H1 (cell line): ENCODE measurements around the gene CD37. TPM values are rescaled to one million over a fixed set of nuclear protein-coding genes. Genes with fewer than 3 reads are reported as not detected.

Experiments
- CTCF ChIA-PET: fragments of 300-600 bp; sonication (Branson Sonifier 250); formaldehyde crosslinking; loops from one replicate; lab custom pipeline; 2021; ENCODE audit not compliant: partially characterized antibody; lab: Charles Lee
- POLR2A ChIA-PET: fragments of 300-600 bp; sonication (Branson Sonifier 250); formaldehyde crosslinking; loops from one replicate; lab custom pipeline; 2021; ENCODE audit warnings: inconsistent platforms; ENCODE audit not compliant: partially characterized antibody; lab: Charles Lee
- DNase-seq, 2 experiments: peaks; one replicate each; pipeline versions ENCODE4 v3.0.0 to v3.0.0-alpha.2; 2010 to 2022; ENCODE audit warnings: low spot score in 2 of 2, low read depth in 1 of 2, mixed read lengths in 1 of 2
- FAIRE-seq: peaks from 2 replicates; lab custom pipeline; 2011; peaks lifted over from hg19 to GRCh38; lab: Jason Lieb, UNC
- H2AFZ ChIP-seq: 2 replicates; pipeline ENCODE4 v1.8.1; 2012; ENCODE audit warnings: low read length, inconsistent platforms
- H2AK5ac ChIP-seq: 2 replicates; pipeline ENCODE4 v1.6.1; 2013; ENCODE audit warnings: low read depth, low read length
- H2BK120ac ChIP-seq: replicated peaks from 2 replicates; pipeline ENCODE3; 2013; ENCODE audit warnings: low read depth, low read length, inconsistent platforms
- H2BK12ac ChIP-seq: 2 replicates; pipeline ENCODE4 v1.6.1; 2013; ENCODE audit warnings: low read depth, low read length
- H2BK15ac ChIP-seq: 2 replicates; pipeline ENCODE4 v1.6.1; 2013; ENCODE audit warnings: low read length
- H2BK20ac ChIP-seq: 2 replicates; pipeline ENCODE4 v1.6.1; 2013; ENCODE audit warnings: low read length
- H2BK5ac ChIP-seq: 2 replicates; pipeline ENCODE4 v1.6.1; 2013; ENCODE audit warnings: low read depth, low read length
- H3K14ac ChIP-seq: 2 replicates; pipeline ENCODE4 v1.6.1; 2013; ENCODE audit warnings: inconsistent platforms; ENCODE audit not compliant: insufficient read length
- H3K18ac ChIP-seq: 2 replicates; pipeline ENCODE4 v1.6.1; 2013; ENCODE audit warnings: low read length; ENCODE audit errors: extremely low read depth
- H3K23ac ChIP-seq: 2 replicates; pipeline ENCODE4 v1.6.1; 2013; ENCODE audit warnings: inconsistent platforms; ENCODE audit not compliant: insufficient read length
- H3K23me2 ChIP-seq: 2 replicates; pipeline ENCODE4 v1.6.1; 2013; ENCODE audit warnings: low read depth, low read length
- H3K27ac ChIP-seq: 2 replicates; pipeline ENCODE4 v1.6.1; 2011; ENCODE audit warnings: low read depth, low read length, inconsistent platforms
- H3K27me3 ChIP-seq, 4 experiments: replicated peaks in 1 of 4; 1 replicate in 1 of 4; 2 replicates in 3 of 4; pipeline versions ENCODE4 v1.6.1 to v1.8.1; 2011 to 2013; ENCODE audit warnings: low read length in 3 of 4, mild to moderate bottlenecking in 3 of 4, inconsistent platforms in 2 of 4, mixed read lengths in 2 of 4, moderate library complexity in 1 of 4; ENCODE audit not compliant: control insufficient read depth in 3 of 4, insufficient read depth in 3 of 4; ENCODE audit errors: extremely low read depth in 1 of 4
- H3K36me3 ChIP-seq, 4 experiments: 2 replicates each; pipeline versions ENCODE4 v1.6.1 to v1.8.1; 2011 to 2013; ENCODE audit warnings: mild to moderate bottlenecking in 4 of 4, low read length in 3 of 4, moderate library complexity in 2 of 4, control low read depth in 1 of 4, inconsistent platforms in 1 of 4; ENCODE audit not compliant: insufficient read depth in 4 of 4, control insufficient read depth in 2 of 4
- H3K4ac ChIP-seq: replicated peaks from 2 replicates; pipeline ENCODE3; 2013; ENCODE audit warnings: low read length, low read depth, mixed read lengths, inconsistent platforms; ENCODE audit not compliant: insufficient read length
- H3K4me1 ChIP-seq, 4 experiments: replicated peaks in 1 of 4; 1 replicate in 1 of 4; 2 replicates in 3 of 4; pipeline versions ENCODE4 v1.6.1 to v1.8.1; 2011 to 2013; ENCODE audit warnings: low read length in 3 of 4, inconsistent platforms in 2 of 4, mixed read lengths in 1 of 4; ENCODE audit not compliant: insufficient read depth in 4 of 4, control insufficient read depth in 3 of 4
- H3K4me2 ChIP-seq, 2 experiments: 2 replicates each; pipeline versions ENCODE4 v1.6.1 to v1.8.1; 2011 to 2013; ENCODE audit warnings: low read depth in 2 of 2, low read length in 2 of 2, control low read depth in 1 of 2, inconsistent platforms in 1 of 2, mild to moderate bottlenecking in 1 of 2; ENCODE audit not compliant: insufficient read depth in 1 of 2
- H3K4me3 ChIP-seq, 4 experiments: fragments of 200-600, 300-600 bp in 1 of 4; sonication (generic), shearing (Covaris generic), sonication (Bioruptor Twin) in 1 of 4; 2 replicates each; pipeline versions ENCODE4 v1.5.1 to v1.8.1; 2011 to 2016; ENCODE audit warnings: low read length in 4 of 4, low read depth in 3 of 4, control low read depth in 2 of 4, inconsistent platforms in 2 of 4, mild to moderate bottlenecking in 2 of 4, mixed read lengths in 1 of 4, moderate library complexity in 1 of 4; ENCODE audit not compliant: insufficient read depth in 2 of 4; ENCODE audit errors: extremely low read depth in 1 of 4
- H3K56ac ChIP-seq: replicated peaks from 2 replicates; pipeline ENCODE3; 2013; ENCODE audit warnings: low read depth, mild to moderate bottlenecking, mixed read lengths, low read length, inconsistent platforms; ENCODE audit not compliant: insufficient read length
- H3K79me1 ChIP-seq: 2 replicates; pipeline ENCODE4 v1.6.1; 2013; ENCODE audit warnings: low read depth, low read length, control low read depth
- H3K79me2 ChIP-seq, 2 experiments: 2 replicates each; pipeline versions ENCODE4 v1.6.1 to v1.8.1; 2012 to 2013; ENCODE audit warnings: low read length in 2 of 2, mild to moderate bottlenecking in 2 of 2, inconsistent platforms in 1 of 2; ENCODE audit not compliant: insufficient read depth in 2 of 2, control insufficient read depth in 1 of 2
- H3K9ac ChIP-seq, 4 experiments: replicated peaks in 1 of 4; 1 replicate in 1 of 4; 2 replicates in 3 of 4; pipeline versions ENCODE4 v1.6.1 to v1.8.1; 2011 to 2013; ENCODE audit warnings: low read depth in 3 of 4, low read length in 3 of 4, control low read depth in 2 of 4, mild to moderate bottlenecking in 2 of 4, moderate library complexity in 2 of 4, inconsistent platforms in 1 of 4; ENCODE audit errors: extremely low read depth in 1 of 4
- H3K9me3 ChIP-seq, 2 experiments: 2 replicates each; pipeline versions ENCODE4 v1.6.1 to v1.8.1; 2012 to 2013; ENCODE audit warnings: mild to moderate bottlenecking in 2 of 2, moderate library complexity in 2 of 2, control low read depth in 1 of 2, inconsistent platforms in 1 of 2, low read depth in 1 of 2, low read length in 1 of 2, mixed read lengths in 1 of 2; ENCODE audit not compliant: insufficient read depth in 2 of 2
- H4K20me1 ChIP-seq, 2 experiments: replicated peaks in 1 of 2; 2 replicates each; pipeline versions ENCODE3 to v1.8.1; 2011 to 2013; ENCODE audit warnings: inconsistent platforms in 2 of 2, low read length in 2 of 2, mild to moderate bottlenecking in 1 of 2; ENCODE audit not compliant: insufficient read depth in 2 of 2, control insufficient read depth in 1 of 2
- H4K5ac ChIP-seq: 2 replicates; pipeline ENCODE4 v1.6.1; 2013; ENCODE audit warnings: low read length, low read depth, mixed read lengths, inconsistent platforms; ENCODE audit not compliant: insufficient read length
- H4K8ac ChIP-seq: 2 replicates; pipeline ENCODE4 v1.8.0; 2013; ENCODE audit warnings: mild to moderate bottlenecking, moderate library complexity, low read length, inconsistent platforms; ENCODE audit not compliant: insufficient read depth; ENCODE audit errors: extremely low read depth
- H4K91ac ChIP-seq: replicated peaks from 2 replicates; pipeline ENCODE3; 2013; ENCODE audit warnings: low read length, mixed read lengths, inconsistent platforms; ENCODE audit not compliant: insufficient read length
- ASH2L ChIP-seq: fragments of 200-600, 300-600 bp; sonication (generic); IDR thresholded peaks from one replicate; pipeline ENCODE4 v1.7.1; 2017; ENCODE audit warnings: low read length
- CBX5 ChIP-seq: fragments of 300-800, 300-1000 bp; sonication (generic); IDR thresholded peaks from 2 replicates; pipeline ENCODE4 v1.7.1; 2016; ENCODE audit warnings: antibody characterized with exemption, low read length, low read depth
- EZH2 ChIP-seq: fragments of 200-600 bp; sonication (generic); IDR thresholded peaks from 2 replicates; pipeline ENCODE4 v1.7.1; 2012; ENCODE audit warnings: low read depth, mild to moderate bottlenecking, moderate library complexity, low read length, inconsistent platforms; ENCODE audit not compliant: severe bottlenecking
- JUN ChIP-seq: IDR thresholded peaks from 2 replicates; pipeline ENCODE4 v1.6.1; 2011; ENCODE audit warnings: low read depth, mild to moderate bottlenecking, improper control_type of control experiment, low read length
- POU5F1 ChIP-seq: IDR thresholded peaks from 2 replicates; pipeline ENCODE4 v1.6.1; 2011; ENCODE audit warnings: low read depth, mild to moderate bottlenecking, low read length, moderate library complexity
- SIRT6 ChIP-seq: IDR thresholded peaks from one replicate; pipeline ENCODE4 v1.7.1; 2012; ENCODE audit warnings: low read length, inconsistent platforms
- SIX5 ChIP-seq: IDR thresholded peaks from 2 replicates; pipeline ENCODE4 v1.6.1; 2011; ENCODE audit warnings: mild to moderate bottlenecking, low read depth, low read length
- TAF7 ChIP-seq: optimal IDR thresholded peaks from 2 replicates; pipeline ENCODE3; 2011; ENCODE audit warnings: low read depth, mild to moderate bottlenecking, inconsistent platforms, low read length, moderate library complexity, borderline replicate concordance
- polyA plus RNA-seq, 7 experiments: library from polyadenylated mRNA; depleted of rRNA in 3 of 7; stranded (reverse) in 5 of 7; unstranded in 2 of 7; fragments of >200 nt in 5 of 7; fragments of 200-250 nt in 2 of 7; gene quantifications; 1 replicate in 5 of 7; 2 replicates in 1 of 7; 4 replicates in 1 of 7; pipeline versions ENCODE4 v1.2.1 to v1.2.3, GENCODE V29; 2011 to 2013; ENCODE audit warnings: missing spikeins in 2 of 7, mixed read lengths in 2 of 7
- total RNA-seq: library from RNA; stranded (reverse); fragmentation: NEBNext Ultra II Directional; extraction: Animal tissue kit (Norgen Biotek cat#: 25700); gene quantifications from 2 replicates; pipeline ENCODE4 v1.2.1, GENCODE V29; 2021
- TF ChIP-seq, protein P1 (sequence below), 3 experiments: IDR thresholded peaks; 1 replicate in 2 of 3; 2 replicates in 1 of 3; pipeline versions ENCODE4 v1.5.1 to v1.6.1; 2011; ENCODE audit warnings: low read length in 3 of 3, mild to moderate bottlenecking in 3 of 3, inconsistent platforms in 2 of 3, low read depth in 1 of 3, moderate library complexity in 1 of 3; ENCODE audit not compliant: insufficient read depth in 1 of 3; ENCODE audit errors: control extremely low read depth in 1 of 3
- TF ChIP-seq, protein P2 (sequence below): IDR thresholded peaks from 2 replicates; pipeline ENCODE4 v1.6.1; 2012; ENCODE audit warnings: inconsistent platforms
- TF ChIP-seq, protein P3 (sequence below): IDR thresholded peaks from 2 replicates; pipeline ENCODE4 v1.6.1; 2011; ENCODE audit warnings: low read length, improper control_type of control experiment

Gene CD37
- total and polyA plus RNA-seq, 2 of the 8 experiments (the other 6 are each of a cell fraction or from before 2014, with no cell fraction given): not detected

DNA sequence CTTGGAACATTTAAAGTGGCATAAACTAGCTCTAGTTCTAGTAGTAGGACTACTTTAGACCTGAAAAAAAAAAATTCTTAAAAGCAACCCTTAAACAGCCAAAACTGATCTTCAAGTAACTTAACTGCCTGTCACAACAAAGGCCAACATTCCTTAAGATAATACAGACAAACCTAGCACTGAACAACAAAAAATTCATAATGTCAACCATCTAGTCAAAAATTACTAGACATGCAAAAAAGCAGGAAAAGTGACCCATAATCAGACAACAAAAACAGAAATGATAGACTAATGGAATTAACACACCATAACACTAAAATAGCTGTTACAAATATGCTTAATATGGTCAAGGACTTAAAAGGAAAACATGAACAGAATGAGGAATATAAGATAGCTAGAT is 16.9 kb upstream of the CD37 start:
- FAIRE-seq (no peak), DNase-seq (no peak)
- H3K9ac ChIP-seq: no peak overlapping the region
- no peaks in the 10 kb centered on the region for H3K27me3 ChIP-seq
- no peaks in the 10 kb centered on the region for H3K4me1 ChIP-seq
- no peaks in the 10 kb centered on the region for H3K36me3 ChIP-seq
- POLR2A ChIA-PET: interaction anchor here (0.6 kb wide), 1 partner anchor 17 kb away, joined by 3 read pairs; no protein-coding TSS in a partner anchor
- H2BK5ac ChIP-seq: no peak overlapping the region
- H3K18ac ChIP-seq: no peak overlapping the region
- H3K4ac ChIP-seq: no peak overlapping the region
- no peaks in the 10 kb centered on the region for H3K23me2 ChIP-seq
- H3K23ac ChIP-seq: no peak overlapping the region
- H4K5ac ChIP-seq: no peak overlapping the region
- no peak overlapping the region for H3K4me3 ChIP-seq
- H2BK120ac ChIP-seq: no peak overlapping the region
- no peak overlapping the region for H3K14ac ChIP-seq
- H2AFZ ChIP-seq: no peak overlapping the region
- H3K56ac ChIP-seq: no peak overlapping the region
- H2BK15ac ChIP-seq: no peak overlapping the region
- CTCF ChIA-PET: interaction anchor here (0.6 to 3.3 kb wide), 7 partner anchors 10 to 99 kb away, joined by 3 to 14 read pairs (median 4); no protein-coding TSS in a partner anchor
- H4K8ac ChIP-seq: no peak overlapping the region
- H3K27ac ChIP-seq: no peak overlapping the region
- no peaks in the 10 kb centered on the region for H3K79me1 ChIP-seq
- H2BK20ac ChIP-seq: no peak overlapping the region
- H3K79me2 ChIP-seq: no peaks in the 10 kb centered on the region
- no peaks in the 10 kb centered on the region for H4K20me1 ChIP-seq
- no peak overlapping the region for H4K91ac ChIP-seq
- no peak overlapping the region for H2BK12ac ChIP-seq
- no peak overlapping the region for H3K4me2 ChIP-seq
- peaks cover 0 to 13% of the 10 kb centered on the region in 2 experiments; a peak in 2 of 4 replicates for H3K9me3 ChIP-seq
- no peak overlapping the region for H2AK5ac ChIP-seq
- TF ChIP-seq JUN: no peak
- TF ChIP-seq SIRT6: no peak
- TF ChIP-seq TAF7: no peak
- no peak for TF ChIP-seq POU5F1
- TF ChIP-seq EZH2: no peak
- no peak for TF ChIP-seq SIX5
- TF ChIP-seq, protein P1, sequence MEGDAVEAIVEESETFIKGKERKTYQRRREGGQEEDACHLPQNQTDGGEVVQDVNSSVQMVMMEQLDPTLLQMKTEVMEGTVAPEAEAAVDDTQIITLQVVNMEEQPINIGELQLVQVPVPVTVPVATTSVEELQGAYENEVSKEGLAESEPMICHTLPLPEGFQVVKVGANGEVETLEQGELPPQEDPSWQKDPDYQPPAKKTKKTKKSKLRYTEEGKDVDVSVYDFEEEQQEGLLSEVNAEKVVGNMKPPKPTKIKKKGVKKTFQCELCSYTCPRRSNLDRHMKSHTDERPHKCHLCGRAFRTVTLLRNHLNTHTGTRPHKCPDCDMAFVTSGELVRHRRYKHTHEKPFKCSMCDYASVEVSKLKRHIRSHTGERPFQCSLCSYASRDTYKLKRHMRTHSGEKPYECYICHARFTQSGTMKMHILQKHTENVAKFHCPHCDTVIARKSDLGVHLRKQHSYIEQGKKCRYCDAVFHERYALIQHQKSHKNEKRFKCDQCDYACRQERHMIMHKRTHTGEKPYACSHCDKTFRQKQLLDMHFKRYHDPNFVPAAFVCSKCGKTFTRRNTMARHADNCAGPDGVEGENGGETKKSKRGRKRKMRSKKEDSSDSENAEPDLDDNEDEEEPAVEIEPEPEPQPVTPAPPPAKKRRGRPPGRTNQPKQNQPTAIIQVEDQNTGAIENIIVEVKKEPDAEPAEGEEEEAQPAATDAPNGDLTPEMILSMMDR (IDR thresholded peaks at IDR 0.05; ENCODE audit: control extremely low read depth in 1 of 3, insufficient read depth in 1 of 3, low read depth in 1 of 3, low read length in 3 of 3): no peak
- TF ChIP-seq, protein P2, sequence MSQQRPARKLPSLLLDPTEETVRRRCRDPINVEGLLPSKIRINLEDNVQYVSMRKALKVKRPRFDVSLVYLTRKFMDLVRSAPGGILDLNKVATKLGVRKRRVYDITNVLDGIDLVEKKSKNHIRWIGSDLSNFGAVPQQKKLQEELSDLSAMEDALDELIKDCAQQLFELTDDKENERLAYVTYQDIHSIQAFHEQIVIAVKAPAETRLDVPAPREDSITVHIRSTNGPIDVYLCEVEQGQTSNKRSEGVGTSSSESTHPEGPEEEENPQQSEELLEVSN: no peak
- TF ChIP-seq CBX5: no peak
- TF ChIP-seq, protein P3, sequence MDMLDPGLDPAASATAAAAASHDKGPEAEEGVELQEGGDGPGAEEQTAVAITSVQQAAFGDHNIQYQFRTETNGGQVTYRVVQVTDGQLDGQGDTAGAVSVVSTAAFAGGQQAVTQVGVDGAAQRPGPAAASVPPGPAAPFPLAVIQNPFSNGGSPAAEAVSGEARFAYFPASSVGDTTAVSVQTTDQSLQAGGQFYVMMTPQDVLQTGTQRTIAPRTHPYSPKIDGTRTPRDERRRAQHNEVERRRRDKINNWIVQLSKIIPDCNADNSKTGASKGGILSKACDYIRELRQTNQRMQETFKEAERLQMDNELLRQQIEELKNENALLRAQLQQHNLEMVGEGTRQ: no peak
- TF ChIP-seq ASH2L: no peak
